Measurements from ENCODE around the gene MAT2B.

MAT2B gene

DNA sequence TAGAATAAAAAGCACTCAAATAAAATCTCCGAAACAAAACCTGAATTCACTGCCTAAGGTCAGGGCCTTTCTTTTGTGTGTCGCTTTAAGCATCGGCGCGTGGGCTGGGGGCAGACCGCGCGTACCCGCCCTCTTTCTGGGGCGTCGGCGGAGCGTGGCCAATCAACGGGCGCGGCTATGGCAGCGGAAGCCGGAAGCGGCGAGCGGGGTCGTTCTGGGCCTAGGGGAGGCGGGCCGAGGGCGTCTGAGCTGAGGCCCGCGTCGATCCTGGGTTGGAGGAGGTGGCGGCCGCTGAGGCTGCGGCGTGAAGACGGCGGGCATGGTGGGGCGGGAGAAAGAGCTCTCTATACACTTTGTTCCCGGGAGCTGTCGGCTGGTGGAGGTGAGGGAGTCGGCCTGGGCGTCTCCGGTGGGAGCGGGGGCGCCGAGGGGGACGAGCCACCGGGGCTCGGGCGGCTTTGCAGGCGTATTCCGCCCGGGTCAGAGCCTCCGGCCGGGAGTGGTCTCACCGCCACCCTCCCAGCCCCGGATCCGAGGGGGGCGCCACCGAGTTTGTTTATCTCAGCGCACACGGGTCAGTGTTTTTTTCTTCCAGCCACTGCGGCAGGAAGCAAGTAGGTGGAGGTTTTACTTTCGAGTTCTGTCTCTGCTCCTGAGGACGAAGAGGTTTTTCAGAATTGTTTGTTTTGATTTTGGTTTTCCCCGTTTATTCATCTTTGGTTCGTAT, at the start of gene MAT2B:
Gene MAT2B (plus strand): TSS at position 252 of the 727 bp plus-strand sequence. CDS start 68 bp downstream, at position 320.
- DNase-seq, result peak; percentile 71

DNA sequence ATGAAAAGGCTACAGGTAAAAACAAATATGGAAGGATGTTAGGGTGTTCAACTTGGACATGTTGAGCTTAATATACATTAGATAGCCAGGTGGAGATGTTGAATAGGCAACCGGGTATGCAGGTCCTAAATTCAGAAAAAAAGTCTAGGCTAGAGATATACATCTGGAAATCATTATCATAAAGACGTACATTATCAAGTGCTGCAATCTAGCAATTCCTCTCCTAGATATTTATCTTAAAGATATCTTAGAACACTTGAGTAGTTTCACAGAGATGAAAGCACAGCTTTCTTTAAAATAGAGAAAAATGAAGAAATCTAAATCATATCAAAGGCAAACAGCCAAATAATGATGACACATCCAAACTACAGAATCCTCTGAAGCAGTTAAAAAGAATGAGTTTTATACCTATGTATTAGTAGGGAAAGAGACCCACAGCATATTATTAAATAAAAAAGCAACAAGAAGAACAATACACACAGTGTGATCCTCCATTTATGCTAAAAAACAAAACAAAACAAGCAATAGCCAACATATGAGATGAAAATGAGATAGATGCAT, 49.3 kb upstream of the MAT2B start:
- no peak for DNase-seq

DNA sequence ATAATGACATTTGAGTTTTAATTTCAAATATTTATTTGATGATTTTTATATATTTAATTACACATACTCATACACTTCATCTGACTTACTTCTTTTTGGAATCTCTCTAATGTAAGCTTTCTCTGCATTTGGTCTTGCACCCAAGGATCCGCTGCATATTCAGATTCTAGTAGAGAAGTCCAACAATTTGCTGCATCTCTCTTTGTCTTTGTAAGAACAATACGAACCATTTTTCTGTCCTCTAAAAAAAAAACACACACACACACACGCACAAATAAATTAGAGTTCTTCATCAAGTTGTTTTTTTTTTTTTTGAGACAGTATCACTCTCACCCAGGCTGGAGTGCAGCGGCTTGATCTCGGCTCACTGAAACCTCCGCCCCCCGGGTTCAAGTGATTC, 48.6 kb upstream of the MAT2B start:
- no peak for DNase-seq

DNA sequence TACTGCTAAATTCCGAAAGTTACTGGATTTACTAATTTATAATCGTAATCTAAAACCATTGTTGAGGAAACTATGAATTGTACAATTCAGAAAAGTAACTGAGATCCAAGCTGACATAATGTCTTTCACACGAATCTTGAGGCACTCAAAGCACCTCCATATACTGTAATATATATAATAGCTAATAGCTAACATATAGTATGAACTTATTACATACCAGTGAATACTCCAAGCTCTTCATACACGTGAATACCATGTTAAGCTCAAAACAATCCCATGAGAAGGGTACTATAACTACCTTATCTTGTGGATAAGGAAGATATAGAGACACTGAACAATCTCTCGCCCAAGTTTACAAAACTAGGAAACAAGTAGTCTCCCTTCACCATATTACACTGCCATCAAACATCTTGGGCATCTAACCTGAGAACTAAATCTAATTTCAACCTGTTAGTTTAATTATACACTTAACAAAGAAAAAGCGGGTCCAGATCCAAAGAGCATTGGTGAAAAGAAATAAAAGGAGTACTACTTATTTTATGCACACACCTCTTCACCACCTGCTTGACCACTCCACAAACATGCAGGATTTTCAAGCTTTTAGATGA, 46.5 kb upstream of the MAT2B start:
- no peak for DNase-seq

DNA sequence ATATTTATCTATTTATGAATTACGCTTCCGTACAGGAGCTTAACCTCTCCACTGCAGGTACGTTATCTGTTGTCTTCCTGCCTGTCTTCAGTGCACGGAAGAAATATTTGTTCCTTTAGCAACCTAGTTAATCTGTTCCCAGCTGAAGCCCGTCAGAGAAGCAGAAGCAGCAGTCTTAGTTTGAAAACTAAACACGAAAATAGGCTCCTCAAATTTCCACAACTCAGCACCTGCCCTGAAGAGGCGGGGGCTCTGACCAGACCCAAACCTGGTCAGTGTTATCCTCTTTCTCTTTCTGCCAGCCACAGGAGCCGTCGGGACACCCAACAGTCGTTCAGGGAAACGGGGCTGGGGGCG, 46.0 kb upstream of the MAT2B start:
- DNase-seq, result no peak

DNA sequence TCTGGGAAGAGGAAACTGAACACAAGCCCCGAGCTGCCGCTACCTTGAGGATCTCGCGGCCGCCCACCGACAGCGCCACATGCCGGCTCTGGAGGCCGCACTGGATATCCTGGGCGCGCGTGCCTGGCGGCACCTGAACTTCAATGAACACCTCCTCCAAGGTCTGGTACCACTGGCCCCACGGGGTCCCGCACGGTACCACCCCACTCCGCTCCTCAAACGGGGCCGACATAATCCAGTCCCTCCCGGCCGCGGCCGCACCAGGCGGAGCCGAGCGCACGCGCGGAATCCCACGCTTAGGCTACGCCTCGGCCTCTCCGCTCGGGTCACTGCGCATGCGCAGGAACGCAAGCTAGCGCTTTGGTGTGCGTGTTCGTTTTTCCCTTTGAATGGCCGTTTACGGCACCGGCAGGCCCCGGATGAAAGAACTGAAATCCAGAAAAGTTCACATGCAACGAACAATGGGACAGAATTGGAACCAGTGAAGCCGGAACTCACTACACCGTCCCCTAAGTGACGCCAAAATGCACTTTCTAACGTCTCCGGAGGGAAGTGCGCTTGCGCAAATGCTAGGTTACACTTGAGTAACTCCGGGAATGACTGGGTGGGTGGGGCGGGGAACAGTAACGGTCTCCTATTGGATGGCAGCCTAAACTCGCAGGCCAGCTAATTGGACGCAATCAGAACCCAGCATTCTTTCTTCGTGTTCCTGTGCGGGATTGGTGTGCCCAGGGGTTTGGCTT, 45.4 kb upstream of the MAT2B start, which contains the start of gene NUDCD2:
Gene NUDCD2 (minus strand): TSS at position 284 of the 743 bp plus-strand sequence. CDS start 52 bp downstream, at position 232.
- peak; percentile 84 for DNase-seq

DNA sequence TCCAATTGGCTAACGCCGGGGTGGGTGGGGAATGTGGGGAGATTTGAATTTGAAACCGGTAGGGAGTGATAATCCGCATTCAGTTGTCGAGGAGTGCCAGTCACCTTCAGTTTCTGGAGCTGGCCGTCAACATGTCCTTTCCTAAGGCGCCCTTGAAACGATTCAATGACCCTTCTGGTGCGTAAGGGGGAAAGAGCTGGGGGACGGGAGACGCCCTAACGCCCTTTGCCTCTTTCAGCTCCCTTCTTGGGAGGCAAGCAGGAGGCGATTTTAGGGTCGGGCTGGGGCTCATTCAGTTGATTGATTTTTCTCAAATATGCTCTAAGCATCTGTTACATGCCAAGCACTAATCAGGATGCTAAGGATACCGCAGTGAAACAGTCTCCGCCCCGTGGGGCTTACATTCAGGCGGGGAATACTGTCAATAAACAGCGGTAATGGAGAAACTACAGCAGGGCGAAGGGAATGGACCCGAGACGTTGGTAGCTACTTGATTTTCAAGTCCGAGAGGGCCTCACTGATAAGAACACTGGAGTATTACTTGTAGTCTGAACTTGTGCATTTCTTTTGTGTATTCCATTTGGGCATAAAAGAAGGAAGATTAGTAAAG, 44.8 kb upstream of the MAT2B start, which contains the start of gene HMMR:
Gene HMMR (plus strand): TSS at position 71 of the 610 bp plus-strand sequence. CDS start 61 bp downstream, at position 132.
- DNase-seq, result no peak

DNA sequence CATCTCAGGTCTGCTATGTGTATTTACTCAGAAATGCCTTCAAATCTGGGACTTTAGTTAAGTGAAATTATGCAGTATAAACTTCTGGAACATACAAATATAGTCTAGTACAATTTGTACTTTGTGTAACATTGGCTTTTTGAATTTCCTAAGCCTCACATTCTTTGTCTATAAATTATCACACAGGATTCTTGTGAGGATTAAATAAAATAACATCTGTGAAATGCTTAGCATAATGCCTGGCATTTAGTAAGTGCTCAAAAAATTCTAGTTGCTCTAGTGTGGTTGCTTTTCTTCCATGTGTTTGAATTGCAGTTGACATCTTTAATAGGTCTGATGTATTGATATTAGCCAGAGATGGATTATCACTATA, 42.4 kb upstream of the MAT2B start:
- DNase-seq, result no peak

DNA sequence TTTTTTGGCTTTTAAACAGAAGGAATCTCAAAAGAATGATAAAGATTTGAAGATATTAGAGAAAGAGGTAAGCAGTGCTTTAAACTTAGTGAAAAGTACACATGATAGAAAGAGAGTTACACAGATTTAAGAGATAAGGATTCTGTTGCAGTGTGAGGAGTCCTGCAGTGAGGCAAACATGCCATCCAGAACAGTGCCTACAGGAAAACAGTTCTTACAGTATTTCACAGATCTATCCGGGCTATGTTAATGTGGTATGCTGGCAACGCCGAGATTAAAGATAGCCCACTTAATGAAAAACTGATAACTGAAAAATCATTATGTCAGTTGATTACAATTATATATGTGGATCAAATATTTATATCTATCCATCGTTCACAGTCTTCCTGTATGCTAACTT, 37.7 kb upstream of the MAT2B start:
- DNase-seq, result no peak

DNA sequence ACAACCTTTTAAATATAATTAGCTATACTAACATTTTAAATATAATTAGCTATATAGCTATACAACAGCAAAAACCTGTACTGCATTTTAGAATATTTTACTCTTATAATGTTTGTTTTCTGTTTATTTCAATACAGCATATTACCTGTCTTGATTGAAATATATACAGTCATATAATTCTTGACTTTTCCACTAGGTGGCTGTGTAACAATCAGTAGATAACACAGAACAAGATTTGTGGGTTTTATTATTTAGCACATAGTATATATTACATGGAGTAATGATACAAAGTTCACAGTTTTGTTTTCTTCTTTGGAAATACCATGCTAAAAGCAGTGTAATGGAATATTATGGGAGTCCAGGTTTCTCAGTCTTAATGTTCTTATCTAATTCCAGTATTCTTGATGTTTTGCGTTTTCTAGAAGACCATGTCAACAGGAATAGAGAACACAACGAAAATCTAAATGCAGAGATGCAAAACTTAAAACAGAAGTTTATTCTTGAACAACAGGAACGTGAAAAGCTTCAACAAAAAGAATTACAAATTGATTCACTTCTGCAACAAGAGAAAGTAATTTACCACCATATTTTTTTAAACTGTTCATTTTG, 31.7 kb upstream of the MAT2B start:
- DNase-seq, result no peak

DNA sequence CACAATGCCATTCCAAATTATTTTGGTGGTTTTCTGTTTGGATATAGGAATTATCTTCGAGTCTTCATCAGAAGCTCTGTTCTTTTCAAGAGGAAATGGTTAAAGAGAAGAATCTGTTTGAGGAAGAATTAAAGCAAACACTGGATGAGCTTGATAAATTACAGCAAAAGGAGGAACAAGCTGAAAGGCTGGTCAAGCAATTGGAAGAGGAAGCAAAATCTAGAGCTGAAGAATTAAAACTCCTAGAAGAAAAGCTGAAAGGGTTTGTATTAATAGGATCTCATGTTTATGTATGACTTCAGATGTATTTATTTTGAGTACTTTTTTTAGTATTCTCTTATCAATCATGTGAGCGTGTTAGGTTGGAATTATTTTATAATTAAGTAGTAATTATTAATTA, 30.0 kb upstream of the MAT2B start:
- no peak for DNase-seq

DNA sequence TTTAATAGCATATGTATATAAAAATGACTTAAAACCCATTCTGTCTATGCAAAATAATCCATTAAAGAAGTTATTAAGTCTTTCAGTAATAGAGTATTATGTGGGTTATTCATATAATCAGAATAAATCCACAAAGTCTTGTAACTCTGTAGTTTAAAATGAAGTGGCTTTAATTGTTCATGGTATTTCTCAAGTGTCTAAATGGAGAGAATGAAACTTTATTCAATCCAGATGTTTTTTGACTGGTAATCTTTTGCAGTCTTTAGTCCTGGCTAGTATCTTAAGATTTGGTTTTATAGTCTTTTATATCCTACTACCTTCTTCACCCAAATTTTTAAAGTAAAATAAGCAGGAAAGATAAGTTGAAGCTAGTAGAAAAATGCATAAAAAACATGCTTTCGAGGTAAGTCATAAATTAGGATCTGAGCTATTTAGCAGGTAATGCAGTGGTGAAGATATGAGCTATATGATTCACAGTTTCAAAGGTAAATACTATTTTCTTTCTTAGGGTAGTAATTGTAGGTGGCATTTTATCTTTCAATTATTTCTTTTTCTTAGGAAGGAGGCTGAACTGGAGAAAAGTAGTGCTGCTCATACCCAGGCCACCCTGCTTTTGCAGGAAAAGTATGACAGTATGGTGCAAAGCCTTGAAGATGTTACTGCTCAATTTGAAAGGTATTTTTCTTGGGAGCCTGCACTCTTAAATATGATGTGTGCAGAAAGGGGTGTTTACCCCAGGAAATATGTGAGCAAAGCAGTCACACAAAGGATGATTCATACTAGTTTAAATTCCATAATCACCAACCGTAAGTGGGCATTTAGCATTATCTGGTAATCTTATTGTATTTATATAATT, 27.1 kb upstream of the MAT2B start:
- DNase-seq, result no peak

DNA sequence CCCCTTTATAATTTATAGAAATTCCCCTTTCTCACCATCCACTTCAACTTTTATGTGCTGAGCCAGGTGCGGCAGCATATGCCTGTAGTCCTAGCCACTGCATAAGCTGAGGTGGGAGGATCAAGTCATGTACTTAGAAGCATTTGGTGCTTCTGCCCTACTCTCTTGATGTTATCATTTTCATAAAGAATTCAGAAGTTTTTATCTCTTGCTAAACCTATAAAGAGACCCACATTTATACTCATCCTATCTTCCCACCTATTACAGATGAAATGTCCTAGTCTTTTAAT, 26.5 kb upstream of the MAT2B start:
- DNase-seq, result no peak

DNA sequence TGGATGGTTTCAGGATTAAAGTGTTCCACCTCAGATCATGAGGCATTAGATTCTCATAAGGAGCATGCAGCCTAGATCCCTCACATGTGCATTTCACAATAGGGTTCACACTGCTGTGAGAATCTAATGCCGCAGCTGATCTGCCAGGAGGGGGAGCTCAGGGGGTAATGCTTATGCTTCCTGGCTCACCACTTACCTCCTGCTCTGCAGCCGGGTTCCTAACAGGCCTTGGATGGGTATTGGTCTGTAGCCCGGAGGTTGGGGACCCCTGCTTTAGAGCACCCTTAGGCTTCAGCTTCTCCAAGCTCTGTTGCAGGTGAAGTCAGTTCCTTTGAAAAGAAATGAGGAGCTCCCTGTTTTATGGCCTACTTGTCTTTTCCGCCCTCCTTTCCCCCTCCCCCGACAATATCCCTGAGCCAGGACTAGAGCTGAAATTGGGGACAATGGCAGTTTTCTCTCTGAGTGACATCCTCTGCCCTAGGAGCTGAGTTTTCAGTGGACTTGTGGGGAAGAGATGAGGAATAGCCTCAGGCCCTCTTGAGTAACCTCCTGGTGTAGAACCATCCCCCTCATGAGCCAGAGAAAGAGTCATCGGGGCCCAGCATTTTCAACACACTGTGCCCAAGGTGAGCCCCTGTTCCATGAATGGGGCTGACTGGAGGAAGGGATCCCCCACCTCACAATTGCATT, 16.2 kb upstream of the MAT2B start:
- no peak for DNase-seq

DNA sequence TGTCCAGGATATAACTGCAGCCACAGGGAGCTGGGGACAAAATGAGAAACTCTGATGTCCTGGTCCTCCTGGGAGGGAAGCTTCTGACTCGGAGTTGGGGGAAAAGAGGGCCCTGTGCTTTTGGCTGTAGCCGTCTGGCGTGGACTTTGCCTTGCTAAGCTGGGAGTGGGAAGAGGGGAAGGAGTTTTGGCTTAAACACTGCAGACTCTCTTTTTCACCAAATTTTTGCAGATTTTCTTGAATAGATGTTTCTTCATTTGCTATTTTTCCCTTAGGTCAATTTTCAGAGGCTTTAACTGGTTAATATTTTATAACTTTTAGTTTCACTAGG, 15.7 kb upstream of the MAT2B start:
- no peak for DNase-seq

DNA sequence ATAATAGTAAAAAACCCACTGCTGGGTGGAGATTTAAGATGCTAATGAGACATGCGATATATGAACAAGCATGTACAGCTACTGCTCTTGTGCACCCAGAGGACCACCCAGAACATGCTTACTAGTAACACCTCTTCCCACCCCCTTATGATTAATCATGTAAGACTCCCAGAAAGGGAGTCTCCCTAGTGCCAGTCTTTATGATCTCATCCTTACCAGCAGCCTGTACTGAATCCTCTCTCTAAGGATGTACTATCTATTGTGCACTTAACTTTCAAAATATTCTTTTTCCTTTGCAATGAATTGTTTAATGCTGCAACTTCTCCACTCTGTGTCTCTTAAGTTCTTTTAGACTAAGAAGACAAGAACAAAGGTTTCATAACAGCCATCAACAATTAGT, 9.1 kb upstream of the MAT2B start:
- no peak for DNase-seq

DNA sequence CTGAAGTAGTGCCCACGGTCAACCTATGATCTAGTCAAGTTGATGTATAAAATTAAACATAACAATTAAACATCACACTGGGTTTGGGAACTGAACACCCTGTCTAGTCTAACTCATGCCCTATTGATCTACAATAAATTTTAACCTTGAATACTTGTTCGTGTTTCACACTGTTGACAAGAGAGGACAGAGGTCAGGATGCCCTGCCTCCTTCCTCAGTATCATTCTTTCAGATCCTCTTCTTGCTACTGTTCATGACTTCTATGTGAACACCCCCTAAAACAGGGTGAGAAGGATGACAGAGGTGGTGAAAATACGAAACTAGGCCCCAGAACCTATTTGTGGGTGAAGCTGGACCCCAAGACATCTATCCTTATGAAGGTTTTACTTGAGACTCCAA, 8.1 kb upstream of the MAT2B start:
- no peak for DNase-seq

DNA sequence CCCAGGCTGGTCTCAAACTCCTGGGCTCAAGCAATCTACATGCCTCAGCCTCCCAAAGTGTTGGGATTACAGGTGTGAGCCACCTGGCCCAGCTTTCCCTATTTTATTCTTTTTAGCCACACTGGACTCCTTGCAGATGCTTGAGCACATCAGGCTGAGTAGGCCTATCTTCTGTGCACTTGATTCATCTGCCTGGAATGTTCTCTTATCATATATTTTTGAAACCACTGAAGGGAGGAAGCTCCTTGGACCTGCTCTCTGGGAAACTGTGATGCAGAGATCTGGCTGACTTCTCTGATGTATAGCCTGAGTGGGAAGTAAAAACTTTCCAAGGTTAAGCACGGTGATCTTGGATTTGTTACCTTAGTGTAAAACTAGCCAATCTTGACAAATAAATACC, 6.5 kb upstream of the MAT2B start:
- no peak for DNase-seq

DNA sequence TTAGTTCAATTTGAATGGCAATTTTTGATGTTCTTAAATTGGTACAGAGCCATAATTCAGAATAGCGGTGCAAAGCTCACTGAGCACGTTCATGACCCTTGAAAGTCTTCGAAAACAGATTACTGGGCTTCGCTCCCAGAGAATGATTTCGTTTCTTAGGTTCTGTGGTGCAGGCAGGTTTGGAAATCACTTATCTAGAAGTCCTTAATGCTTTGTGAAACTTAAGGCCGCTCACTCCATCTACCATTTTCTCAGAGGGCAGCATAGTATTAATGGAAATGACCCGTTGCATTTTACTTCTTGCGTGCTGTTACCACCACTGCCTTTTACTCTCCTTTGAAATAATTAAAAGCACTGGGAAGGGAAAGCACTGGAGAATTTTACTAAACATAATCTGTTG, 2.9 kb upstream of the MAT2B start:
- DNase-seq, result no peak

DNA sequence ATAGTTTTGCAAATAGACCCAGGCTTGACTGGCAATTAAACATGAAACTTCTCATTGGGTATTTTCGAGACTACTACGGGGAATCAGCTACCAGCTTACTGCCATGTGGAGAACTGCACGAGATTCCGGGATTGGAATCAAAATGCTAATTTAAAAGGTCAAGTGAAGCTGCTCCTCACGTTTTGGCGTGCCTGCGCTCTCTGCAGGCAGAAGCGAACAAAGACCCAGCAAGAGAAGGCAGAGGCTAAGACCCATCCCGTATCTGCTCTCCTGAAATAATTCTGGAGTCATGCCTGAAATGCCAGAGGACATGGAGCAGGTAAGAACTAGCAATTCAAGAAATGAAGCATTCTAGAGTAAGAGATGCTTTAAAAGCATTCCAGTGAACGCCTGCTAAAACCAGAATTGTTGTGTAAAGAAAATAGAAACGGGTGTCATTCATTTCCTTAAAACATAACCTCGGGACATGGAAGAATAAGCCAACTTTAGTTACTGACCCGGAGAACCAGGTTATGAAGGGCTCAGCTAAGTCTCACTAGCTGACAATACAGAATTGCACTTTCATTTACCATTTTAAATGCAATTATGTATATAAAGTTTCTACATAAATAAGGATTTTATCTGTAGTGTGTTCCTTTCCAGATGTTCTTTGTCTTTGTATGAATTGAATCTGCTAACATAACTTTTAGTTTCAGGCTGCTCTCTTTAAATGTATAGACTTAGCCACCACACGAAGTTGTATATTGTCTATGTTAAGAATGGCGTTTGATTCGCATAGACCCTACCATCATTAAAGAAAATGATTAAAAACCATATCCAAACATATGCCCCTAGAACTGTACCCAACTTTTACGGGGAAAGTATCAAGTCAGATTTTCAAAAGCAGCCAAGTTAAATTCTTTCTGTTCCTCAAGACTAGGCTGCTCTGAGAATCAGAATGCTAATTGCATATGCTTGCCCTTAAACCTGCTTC, 2.0 kb upstream of the MAT2B start:
- DNase-seq, result no peak

Measured in NCI-H2171 (cell line).